Measurements from ENCODE around the gene OLAH. TPM values are rescaled to one million over a fixed set of nuclear protein-coding genes. Genes with fewer than 3 reads are reported as not detected.

OLAH gene
- polyA plus RNA-seq, 1 donor (not counting 4 experiments of a cell fraction or from before 2014, with no cell fraction given) = 0.54 TPM

GRCh38 chr10:15083674-15084501, 40.1 kb downstream of the OLAH start:
- Histone ChIP-seq H3K27ac (ENCODE audit: control insufficient read depth, insufficient read depth, low read length) (no peak overlapping the region), H3K27me3 (ENCODE audit: control insufficient read depth, extremely low read depth, insufficient read depth, low read length) (no peaks in the 10 kb centered on the region), H3K79me2 (ENCODE audit: control insufficient read depth, insufficient read depth, low read length) (no peaks in the 10 kb centered on the region), H3K4me2 (ENCODE audit: control insufficient read depth, extremely low read depth, insufficient read depth, low read depth, low read length) (no peak overlapping the region), H3K9ac (ENCODE audit: control insufficient read depth, extremely low read depth, insufficient read depth, low read length) (no peak overlapping the region), H3K4me1 (ENCODE audit: control insufficient read depth, extremely low read depth, insufficient read depth, low read length) (peaks cover 2% of the 10 kb centered on the region), H3K9me3 (ENCODE audit: control insufficient read depth, low read depth, low read length) (no peaks in the 10 kb centered on the region), H3K36me3 (ENCODE audit: control insufficient read depth in 2 of 2, extremely low read depth in 1 of 2, insufficient read depth in 2 of 2, low read length in 2 of 2) (no peaks in the 10 kb centered on the region), H2AFZ (ENCODE audit: control insufficient read depth, low read length) (peak overlapping the region; percentile 1), H3K4me3 (ENCODE audit: control insufficient read depth in 2 of 3, extremely low read depth in 1 of 3, insufficient read depth in 2 of 3, low read depth in 1 of 3, low read length in 3 of 3) (no peak overlapping the region), H3K9me1 (ENCODE audit: control insufficient read depth, extremely low read depth, insufficient read depth, low read length) (no peaks in the 10 kb centered on the region), H4K20me1 (ENCODE audit: control insufficient read depth, extremely low read depth, insufficient read depth, low read length) (no peaks in the 10 kb centered on the region)
- DNase-seq (ENCODE audit: low read depth, low spot score) (no peak), FAIRE-seq (no peak)
- TF ChIP-seq, protein P1, sequence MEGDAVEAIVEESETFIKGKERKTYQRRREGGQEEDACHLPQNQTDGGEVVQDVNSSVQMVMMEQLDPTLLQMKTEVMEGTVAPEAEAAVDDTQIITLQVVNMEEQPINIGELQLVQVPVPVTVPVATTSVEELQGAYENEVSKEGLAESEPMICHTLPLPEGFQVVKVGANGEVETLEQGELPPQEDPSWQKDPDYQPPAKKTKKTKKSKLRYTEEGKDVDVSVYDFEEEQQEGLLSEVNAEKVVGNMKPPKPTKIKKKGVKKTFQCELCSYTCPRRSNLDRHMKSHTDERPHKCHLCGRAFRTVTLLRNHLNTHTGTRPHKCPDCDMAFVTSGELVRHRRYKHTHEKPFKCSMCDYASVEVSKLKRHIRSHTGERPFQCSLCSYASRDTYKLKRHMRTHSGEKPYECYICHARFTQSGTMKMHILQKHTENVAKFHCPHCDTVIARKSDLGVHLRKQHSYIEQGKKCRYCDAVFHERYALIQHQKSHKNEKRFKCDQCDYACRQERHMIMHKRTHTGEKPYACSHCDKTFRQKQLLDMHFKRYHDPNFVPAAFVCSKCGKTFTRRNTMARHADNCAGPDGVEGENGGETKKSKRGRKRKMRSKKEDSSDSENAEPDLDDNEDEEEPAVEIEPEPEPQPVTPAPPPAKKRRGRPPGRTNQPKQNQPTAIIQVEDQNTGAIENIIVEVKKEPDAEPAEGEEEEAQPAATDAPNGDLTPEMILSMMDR (optimal IDR thresholded peaks at IDR 0.05 in 1 of 3, IDR thresholded peaks at IDR 0.05 in 1 of 3, conservative IDR thresholded peaks at IDR 0.05 in 1 of 3; ENCODE audit: extremely low read depth in 1 of 3, insufficient read depth in 2 of 3, low read length in 3 of 3) = no peak
- TF ChIP-seq EZH2 (IDR thresholded peaks at IDR 0.05; ENCODE audit: low read length) = no peak
- dilution Hi-C loops (cut with MboI; ENCODE audit: extremely low pct_ligation_motif_present, low sequenced_read_pairs) = no loop called here

- H3K27me3 ChIP-seq (ENCODE audit: control insufficient read depth, extremely low read depth, insufficient read depth, low read length) = no peaks in the 10 kb centered on the region
- H3K9ac ChIP-seq (ENCODE audit: control insufficient read depth, extremely low read depth, insufficient read depth, low read length) = no peak overlapping the region
- no peak overlapping the region for H3K27ac ChIP-seq (ENCODE audit: control insufficient read depth, insufficient read depth, low read length)
- TF ChIP-seq EZH2 (IDR thresholded peaks at IDR 0.05; ENCODE audit: low read length) = no peak
- TF ChIP-seq, protein P1 (optimal IDR thresholded peaks at IDR 0.05 in 1 of 3, IDR thresholded peaks at IDR 0.05 in 1 of 3, conservative IDR thresholded peaks at IDR 0.05 in 1 of 3; ENCODE audit: extremely low read depth in 1 of 3, insufficient read depth in 2 of 3, low read length in 3 of 3) = no peak
- no peaks in the 10 kb centered on the region for H3K9me1 ChIP-seq (ENCODE audit: control insufficient read depth, extremely low read depth, insufficient read depth, low read length)
- no peaks in the 10 kb centered on the region for H4K20me1 ChIP-seq (ENCODE audit: control insufficient read depth, extremely low read depth, insufficient read depth, low read length)
- no peak overlapping the region for H3K4me3 ChIP-seq (ENCODE audit: control insufficient read depth in 2 of 3, extremely low read depth in 1 of 3, insufficient read depth in 2 of 3, low read depth in 1 of 3, low read length in 3 of 3)
- H3K79me2 ChIP-seq (ENCODE audit: control insufficient read depth, insufficient read depth, low read length) = no peaks in the 10 kb centered on the region
- dilution Hi-C loops (cut with MboI; ENCODE audit: extremely low pct_ligation_motif_present, low sequenced_read_pairs) = no loop called here
- DNase-seq (ENCODE audit: low read depth, low spot score) (no peak), FAIRE-seq (peak; percentile 70)
- no peak overlapping the region for H3K4me2 ChIP-seq (ENCODE audit: control insufficient read depth, extremely low read depth, insufficient read depth, low read depth, low read length)
- H3K36me3 ChIP-seq (ENCODE audit: control insufficient read depth in 2 of 2, extremely low read depth in 1 of 2, insufficient read depth in 2 of 2, low read length in 2 of 2) = no peaks in the 10 kb centered on the region
- no peaks in the 10 kb centered on the region for H3K9me3 ChIP-seq (ENCODE audit: control insufficient read depth, low read depth, low read length)
- peak overlapping the region; percentile 1 for H2AFZ ChIP-seq (ENCODE audit: control insufficient read depth, low read length)
- peaks cover 2% of the 10 kb centered on the region for H3K4me1 ChIP-seq (ENCODE audit: control insufficient read depth, extremely low read depth, insufficient read depth, low read length)
Observed at GRCh38 chr10:15084502-15084922, 40.8 kb downstream of the OLAH start.

Measured in keratinocyte (primary cell).